HT-29 (cell line): Measurements from ENCODE around the gene IP6K2. TPM values are rescaled to one million over a fixed set of nuclear protein-coding genes. Genes with fewer than 3 reads are reported as not detected.

ENCODE experiments used
- DNase-seq: peaks from one replicate; pipeline ENCODE4 v3.0.0-alpha.2; 2015; ENCODE audit warnings: low spot score
- total RNA-seq: library from RNA; depleted of rRNA; stranded (reverse); fragments of >200 nt; shearing (Covaris generic); gene quantifications from 2 replicates; pipeline ENCODE4 v1.2.3, GENCODE V29; 2014

The IP6K2 gene
- total RNA-seq, 1 experiment from 2014 or later = 46.8 TPM

- DNase-seq = no peak
Measured at GRCh38 chr3:48690846-48691458, 26.1 kb downstream of the IP6K2 start.

GRCh38 chr3:48689384-48689783 lies 27.6 kb downstream of the IP6K2 start:
- no peak for DNase-seq

GRCh38 chr3:48688737-48689075 lies 28.3 kb downstream of the IP6K2 start:
- DNase-seq = no peak

GRCh38 chr3:48688032-48688736 lies 28.8 kb downstream of the IP6K2 start:
- DNase-seq = no peak

- DNase-seq = no peak
Measured at GRCh38 chr3:48687220-48687678, 29.8 kb downstream of the IP6K2 start.

- no peak for DNase-seq
Measured at GRCh38 chr3:48686538-48687219, 30.3 kb downstream of the IP6K2 start.

- peak; percentile 83 for DNase-seq
Measured at GRCh38 chr3:48685603-48686511, 31.2 kb downstream of the IP6K2 start, which contains the start of gene NCKIPSD. Gene NCKIPSD (minus strand): TSS chr3:48685915. CDS start chr3:48685807, 108 bp downstream.

GRCh38 chr3:48685293-48685602 lies 31.8 kb downstream of the IP6K2 start:
- no peak for DNase-seq

GRCh38 chr3:48684480-48685143 lies 32.4 kb downstream of the IP6K2 start:
- DNase-seq = peak; percentile 13

GRCh38 chr3:48684054-48684349 lies 33.0 kb downstream of the IP6K2 start:
- no peak for DNase-seq

- DNase-seq = no peak
Measured at GRCh38 chr3:48682786-48683185, 34.2 kb downstream of the IP6K2 start.

GRCh38 chr3:48681974-48682610 lies 34.9 kb downstream of the IP6K2 start:
- DNase-seq = no peak

GRCh38 chr3:48681541-48681880 lies 35.5 kb downstream of the IP6K2 start:
- DNase-seq = no peak

GRCh38 chr3:48680811-48681540 lies 36.0 kb downstream of the IP6K2 start:
- DNase-seq = no peak

GRCh38 chr3:48679411-48680391 lies 37.3 kb downstream of the IP6K2 start:
- DNase-seq = no peak

GRCh38 chr3:48678566-48679380 lies 38.2 kb downstream of the IP6K2 start:
- DNase-seq = no peak

GRCh38 chr3:48678056-48678455 lies 39.0 kb downstream of the IP6K2 start:
- no peak for DNase-seq

- no peak for DNase-seq
Measured at GRCh38 chr3:48674505-48674904, 42.5 kb downstream of the IP6K2 start.
